HT1080 (cell line): ENCODE data around the gene CEACAM6. TPM values are rescaled to one million over a fixed set of nuclear protein-coding genes. Genes with fewer than 3 reads are reported as not detected.
"Not testable (repeated sequence)": the region's sequence is repeated elsewhere in the genome, so short reads cannot be mapped to it uniquely, and the experiment has no call there.

Experiments used
- DNase-seq: peaks from one replicate; pipeline ENCODE4 v3.0.0-alpha.2; 2015; ENCODE audit warnings: low read depth
- polyA plus RNA-seq, 2 experiments: library from polyadenylated mRNA; depleted of rRNA; stranded (reverse); fragments of >200 nt; gene quantifications; 2 replicates each; pipeline ENCODE4 v1.2.3, GENCODE V29; 2015
- total RNA-seq: library from RNA; depleted of rRNA; stranded (reverse); fragments of >200 nt; shearing (Covaris generic); gene quantifications from 2 replicates; pipeline ENCODE4 v1.2.3, GENCODE V29; 2014; rRNA removed

The CEACAM6 gene
- not detected in 2 replicates for total RNA-seq
- not detected in 2 replicates for polyA plus RNA-seq (2015; cell fraction: cytosol; rRNA removed)
- not detected in 2 replicates for polyA plus RNA-seq (2015; cell fraction: nucleus; rRNA removed)

DNA sequence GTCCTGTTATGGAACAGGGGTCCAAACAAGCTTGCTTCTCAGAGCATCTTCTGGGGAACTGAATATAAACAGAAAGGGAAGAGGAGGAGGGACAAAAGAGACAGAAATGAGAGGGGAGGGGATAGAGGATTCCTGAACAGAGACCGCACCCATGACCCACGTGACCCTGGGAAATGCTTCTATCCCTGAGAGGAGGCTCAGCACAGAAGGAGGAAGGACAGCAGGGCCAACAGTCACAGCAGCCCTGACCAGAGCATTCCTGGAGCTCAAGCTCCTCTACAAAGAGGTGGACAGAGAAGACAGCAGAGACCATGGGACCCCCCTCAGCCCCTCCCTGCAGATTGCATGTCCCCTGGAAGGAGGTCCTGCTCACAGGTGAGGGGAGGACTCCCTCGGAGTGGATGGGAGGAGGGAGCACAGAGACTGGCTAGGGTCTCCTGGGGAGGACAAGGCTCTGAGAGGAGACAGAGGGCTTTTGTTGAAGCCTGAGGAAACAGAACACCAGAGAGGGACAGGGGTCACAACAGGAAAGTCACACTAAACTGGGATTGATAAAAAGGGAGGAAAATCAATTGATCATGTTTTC lies at the start of gene CEACAM6:
CEACAM6 (plus strand) TSS at position 203 of the 586 bp plus-strand sequence; CDS start at position 312, 109 bp downstream.
- no peak for DNase-seq

DNA sequence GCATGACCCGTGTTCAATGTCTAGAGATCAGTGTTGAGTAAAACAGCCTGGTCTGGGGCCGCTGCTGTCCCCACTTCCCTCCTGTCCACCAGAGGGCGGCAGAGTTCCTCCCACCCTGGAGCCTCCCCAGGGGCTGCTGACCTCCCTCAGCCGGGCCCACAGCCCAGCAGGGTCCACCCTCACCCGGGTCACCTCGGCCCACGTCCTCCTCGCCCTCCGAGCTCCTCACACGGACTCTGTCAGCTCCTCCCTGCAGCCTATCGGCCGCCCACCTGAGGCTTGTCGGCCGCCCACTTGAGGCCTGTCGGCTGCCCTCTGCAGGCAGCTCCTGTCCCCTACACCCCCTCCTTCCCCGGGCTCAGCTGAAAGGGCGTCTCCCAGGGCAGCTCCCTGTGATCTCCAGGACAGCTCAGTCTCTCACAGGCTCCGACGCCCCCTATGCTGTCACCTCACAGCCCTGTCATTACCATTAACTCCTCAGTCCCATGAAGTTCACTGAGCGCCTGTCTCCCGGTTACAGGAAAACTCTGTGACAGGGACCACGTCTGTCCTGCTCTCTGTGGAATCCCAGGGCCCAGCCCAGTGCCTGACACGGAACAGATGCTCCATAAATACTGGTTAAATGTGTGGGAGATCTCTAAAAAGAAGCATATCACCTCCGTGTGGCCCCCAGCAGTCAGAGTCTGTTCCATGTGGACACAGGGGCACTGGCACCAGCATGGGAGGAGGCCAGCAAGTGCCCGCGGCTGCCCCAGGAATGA lies 48.4 kb upstream of the CEACAM6 start:
- DNase-seq, result peak; percentile 60

DNA sequence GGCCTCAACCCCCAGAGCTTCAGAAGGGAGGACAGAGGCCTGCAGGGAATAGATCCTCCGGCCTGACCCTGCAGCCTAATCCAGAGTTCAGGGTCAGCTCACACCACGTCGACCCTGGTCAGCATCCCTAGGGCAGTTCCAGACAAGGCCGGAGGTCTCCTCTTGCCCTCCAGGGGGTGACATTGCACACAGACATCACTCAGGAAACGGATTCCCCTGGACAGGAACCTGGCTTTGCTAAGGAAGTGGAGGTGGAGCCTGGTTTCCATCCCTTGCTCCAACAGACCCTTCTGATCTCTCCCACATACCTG lies 47.9 kb upstream of the CEACAM6 start:
- DNase-seq, result no peak

DNA sequence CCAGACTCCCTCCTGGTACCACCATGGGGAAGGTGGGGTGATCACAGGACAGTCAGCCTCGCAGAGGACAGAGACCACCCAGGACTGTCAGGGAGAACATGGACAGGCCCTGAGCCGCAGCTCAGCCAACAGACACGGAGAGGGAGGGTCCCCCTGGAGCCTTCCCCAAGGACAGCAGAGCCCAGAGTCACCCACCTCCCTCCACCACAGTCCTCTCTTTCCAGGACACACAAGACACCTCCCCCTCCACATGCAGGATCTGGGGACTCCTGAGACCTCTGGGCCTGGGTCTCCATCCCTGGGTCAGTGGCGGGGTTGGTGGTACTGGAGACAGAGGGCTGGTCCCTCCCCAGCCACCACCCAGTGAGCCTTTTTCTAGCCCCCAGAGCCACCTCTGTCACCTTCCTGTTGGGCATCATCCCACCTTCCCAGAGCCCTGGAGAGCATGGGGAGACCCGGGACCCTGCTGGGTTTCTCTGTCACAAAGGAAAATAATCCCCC lies 47.4 kb upstream of the CEACAM6 start:
- no peak for DNase-seq

DNA sequence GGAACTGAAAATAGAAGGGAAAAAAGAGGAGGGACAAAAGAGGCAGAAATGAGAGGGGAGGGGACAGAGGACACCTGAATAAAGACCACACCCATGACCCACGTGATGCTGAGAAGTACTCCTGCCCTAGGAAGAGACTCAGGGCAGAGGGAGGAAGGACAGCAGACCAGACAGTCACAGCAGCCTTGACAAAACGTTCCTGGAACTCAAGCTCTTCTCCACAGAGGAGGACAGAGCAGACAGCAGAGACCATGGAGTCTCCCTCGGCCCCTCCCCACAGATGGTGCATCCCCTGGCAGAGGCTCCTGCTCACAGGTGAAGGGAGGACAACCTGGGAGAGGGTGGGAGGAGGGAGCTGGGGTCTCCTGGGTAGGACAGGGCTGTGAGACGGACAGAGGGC lies 46.8 kb upstream of the CEACAM6 start, which contains the start of gene CEACAM5:
CEACAM5 (plus strand) TSS at position 146 of the 400 bp plus-strand sequence; CDS start at position 252, 106 bp downstream.
- DNase-seq, result no peak

DNA sequence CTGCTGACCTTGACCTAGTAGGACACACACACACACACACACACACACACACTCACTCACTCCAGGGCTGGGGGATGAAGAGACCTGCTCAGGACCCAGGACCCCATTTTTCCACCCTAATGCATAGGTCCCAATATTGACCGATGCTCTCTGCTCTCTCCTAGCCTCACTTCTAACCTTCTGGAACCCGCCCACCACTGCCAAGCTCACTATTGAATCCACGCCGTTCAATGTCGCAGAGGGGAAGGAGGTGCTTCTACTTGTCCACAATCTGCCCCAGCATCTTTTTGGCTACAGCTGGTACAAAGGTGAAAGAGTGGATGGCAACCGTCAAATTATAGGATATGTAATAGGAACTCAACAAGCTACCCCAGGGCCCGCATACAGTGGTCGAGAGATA lies 45.8 kb upstream of the CEACAM6 start:
- DNase-seq, result not testable (repeated sequence)

DNA sequence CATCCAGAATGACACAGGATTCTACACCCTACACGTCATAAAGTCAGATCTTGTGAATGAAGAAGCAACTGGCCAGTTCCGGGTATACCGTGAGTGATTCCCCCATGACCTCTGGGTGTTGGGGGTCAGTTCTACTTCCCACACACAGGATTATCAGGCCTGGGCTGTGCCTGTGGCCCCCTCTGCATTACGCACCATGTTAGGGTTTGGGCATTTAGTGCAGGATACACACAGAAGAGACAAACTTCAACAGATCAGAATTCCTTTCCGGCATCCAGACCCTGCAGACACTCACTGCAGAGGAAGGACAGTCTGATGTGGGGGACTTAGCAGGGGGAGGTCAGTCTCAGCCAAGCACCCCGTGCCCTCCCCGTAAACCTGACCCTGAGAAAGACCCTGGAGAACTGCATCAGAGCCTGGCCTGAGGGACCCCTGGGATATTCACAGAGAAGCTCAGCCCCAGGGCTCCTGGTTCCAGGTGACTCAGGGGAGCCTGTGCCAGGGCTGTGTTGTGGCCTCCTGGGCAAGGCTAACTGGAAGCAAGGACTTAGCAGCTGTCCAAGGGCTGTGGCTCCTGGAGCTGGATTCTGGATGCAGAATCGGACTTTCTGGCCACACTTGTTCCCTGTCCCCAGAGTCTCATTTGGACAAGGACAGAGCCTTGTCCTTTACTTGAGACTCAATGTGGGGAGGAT lies 45.2 kb upstream of the CEACAM6 start:
- no peak for DNase-seq

DNA sequence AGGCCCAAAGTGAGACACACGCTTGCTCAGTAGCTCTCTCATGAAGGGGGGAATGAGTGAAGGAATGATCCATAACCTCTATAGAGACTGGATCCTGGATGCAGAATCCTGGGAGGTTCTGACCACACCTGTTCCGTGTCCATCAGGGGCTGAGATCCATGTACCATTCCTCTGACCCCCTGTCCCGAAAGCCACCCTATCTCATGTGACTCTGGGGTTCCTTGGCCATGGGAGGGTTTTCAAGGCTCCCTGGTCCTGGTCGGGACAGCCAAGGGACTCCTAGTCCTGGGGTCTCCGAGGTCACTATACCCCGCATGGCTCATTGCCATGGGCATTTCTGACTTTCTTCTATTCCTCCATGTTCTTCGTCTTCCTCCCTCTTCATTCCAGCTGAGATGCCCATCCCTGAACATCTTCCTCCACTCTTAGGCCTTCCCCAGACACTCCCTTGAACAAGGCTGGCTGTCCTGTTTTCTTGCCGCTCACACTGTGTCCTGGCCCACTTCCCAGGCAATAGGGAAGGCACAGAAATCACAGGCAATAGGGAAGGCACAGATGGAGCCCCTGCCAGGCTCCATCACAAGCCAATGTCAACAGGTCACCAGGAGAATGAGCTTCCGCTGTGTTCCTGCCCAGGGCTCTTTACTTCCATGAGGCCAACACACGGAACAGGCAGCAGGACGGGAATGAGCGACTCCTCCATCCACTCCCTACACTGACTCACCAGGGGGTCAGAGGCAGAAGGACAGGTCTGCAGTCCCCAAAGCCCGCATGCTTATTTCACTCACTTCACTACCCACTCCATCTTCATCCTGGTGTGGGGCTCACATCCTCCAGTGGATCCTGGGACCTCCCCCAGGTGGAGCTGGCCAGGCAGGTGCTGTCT lies 43.7 kb upstream of the CEACAM6 start:
- DNase-seq, result no peak

DNA sequence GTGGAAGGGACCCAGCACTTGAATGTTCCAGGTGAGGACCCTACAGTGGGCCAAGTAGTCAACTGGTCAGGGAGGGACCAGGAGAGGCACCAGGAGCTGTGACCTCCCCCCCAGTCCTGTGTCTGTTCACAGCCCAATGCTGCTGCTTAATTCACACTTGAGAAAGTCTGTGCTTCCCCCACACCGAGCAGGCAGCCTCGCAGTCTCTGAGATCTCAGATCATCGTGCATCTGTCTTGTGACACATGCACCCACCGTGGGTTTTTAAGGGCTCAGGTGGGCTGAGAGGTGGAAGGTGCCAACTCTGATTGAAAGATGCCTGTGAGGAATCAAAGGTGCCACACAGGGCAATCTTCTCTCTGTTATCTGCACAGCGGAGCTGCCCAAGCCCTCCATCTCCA lies 40.7 kb upstream of the CEACAM6 start:
- DNase-seq, result no peak

DNA sequence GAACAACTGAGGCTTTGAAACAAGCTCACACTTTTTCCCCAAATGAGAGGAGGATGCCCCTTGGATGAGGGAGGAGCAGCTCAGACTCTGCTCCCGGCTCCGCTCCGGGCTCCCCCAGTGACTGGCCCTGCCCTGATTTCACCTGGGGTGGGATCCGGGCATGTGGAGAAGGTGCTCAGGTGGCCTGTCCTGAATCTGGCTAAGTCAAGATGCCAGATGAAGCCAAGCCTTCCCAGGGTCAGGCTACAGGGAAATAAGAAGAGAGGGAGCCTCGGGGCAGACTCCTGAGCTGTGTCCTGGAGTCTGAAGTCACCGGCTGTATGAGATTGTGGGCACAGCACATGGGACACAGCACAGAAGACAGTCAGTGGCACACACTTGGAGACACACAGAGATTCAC lies 36.6 kb upstream of the CEACAM6 start:
- DNase-seq, result no peak

DNA sequence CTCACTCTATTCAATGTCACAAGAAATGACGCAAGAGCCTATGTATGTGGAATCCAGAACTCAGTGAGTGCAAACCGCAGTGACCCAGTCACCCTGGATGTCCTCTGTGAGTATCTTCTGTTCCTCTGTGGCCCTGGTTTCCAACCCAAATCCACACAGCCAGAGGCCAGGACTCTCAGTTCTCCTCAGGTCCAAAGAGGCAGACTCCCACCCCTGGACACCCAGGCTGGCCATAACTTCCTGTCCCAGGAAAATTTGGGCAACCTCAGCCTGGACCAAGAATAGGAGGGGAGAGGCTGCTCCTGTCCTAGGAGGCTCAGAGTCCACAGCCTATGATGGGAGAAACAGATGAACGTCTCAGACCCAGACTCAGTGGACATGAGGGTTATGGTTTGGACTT lies 35.2 kb upstream of the CEACAM6 start:
- no peak for DNase-seq

DNA sequence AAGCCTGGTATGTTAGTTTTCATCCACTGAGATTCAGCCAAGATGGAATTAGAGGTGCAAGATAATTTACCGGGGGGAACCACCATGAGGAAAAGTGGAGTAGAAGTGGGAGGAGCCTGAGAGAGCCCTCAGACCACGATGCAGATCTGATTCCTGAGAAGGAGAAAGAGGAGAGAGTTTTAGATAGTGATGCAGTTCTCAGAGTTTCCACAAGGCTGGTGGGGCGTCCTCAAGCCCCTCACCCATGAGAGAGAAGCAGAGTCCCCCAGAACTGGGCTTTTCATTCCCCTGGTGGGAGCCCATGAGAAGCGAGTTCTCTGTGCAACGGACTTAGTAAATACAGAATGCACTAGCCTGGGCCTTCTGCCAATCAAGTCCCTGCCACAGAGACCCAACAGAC lies 28.8 kb upstream of the CEACAM6 start:
- no peak for DNase-seq

DNA sequence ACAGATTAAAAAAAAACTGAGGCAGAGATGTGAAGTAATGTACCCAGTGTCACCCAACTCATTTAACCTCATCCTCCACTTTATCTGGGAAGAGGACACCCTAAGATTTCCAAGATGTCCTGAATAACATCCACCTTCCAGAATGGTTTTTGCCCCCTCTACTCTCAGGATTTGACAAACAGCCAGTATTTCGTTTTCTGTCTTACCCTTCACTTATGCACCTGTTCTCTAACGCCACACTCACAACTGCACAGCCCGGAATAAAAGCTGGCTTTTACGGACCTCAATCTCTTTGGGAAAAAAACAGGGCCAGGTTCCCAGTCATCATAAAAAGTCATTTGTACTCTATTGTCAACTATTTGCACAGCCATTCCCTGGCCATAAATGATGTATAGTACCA lies 21.2 kb upstream of the CEACAM6 start:
- DNase-seq, result no peak

DNA sequence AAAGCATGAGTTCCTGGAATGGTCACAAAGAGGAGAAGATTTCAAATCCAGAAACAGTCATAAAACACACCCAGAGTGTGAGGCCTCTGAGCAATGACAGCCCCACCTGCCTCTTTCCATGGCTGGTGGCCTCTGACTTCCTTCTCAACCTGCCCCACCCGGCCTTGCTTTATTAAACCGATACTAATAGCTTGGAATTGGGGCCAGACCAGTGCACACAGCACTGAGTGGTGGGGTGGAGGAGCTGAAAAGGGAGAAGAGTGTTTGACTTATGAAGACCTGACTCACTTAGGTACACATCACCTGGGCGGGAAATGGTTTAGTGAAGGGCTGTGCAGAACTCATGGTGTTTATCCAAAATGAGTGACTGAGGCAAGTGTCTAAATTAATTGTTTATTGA lies 20.7 kb upstream of the CEACAM6 start:
- DNase-seq, result no peak

DNA sequence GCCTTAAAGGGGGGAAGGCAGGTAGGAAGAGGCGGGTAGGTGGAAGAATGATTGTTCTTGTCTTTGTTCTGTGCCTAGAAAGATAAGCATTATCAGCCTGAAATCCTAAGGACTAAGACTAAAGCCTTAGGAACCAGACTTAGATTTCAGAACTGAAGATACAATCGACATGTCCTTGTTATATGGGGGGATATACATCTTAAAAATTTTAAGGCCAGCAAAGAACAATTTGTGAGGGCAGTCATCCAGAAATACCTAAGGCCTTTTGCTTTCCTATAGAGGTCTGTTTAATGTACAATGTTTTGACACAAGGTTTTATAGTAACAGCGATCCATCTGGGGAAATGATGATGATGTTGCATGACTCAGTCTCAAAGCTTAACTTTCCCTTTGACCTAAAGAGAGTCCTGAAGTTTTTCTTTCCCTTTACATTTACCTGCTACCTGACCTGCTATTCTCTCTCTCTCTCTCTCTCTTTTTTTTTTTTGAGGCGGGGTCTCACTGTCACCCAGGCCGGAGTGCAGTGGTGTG lies 20.2 kb upstream of the CEACAM6 start:
- no peak for DNase-seq

DNA sequence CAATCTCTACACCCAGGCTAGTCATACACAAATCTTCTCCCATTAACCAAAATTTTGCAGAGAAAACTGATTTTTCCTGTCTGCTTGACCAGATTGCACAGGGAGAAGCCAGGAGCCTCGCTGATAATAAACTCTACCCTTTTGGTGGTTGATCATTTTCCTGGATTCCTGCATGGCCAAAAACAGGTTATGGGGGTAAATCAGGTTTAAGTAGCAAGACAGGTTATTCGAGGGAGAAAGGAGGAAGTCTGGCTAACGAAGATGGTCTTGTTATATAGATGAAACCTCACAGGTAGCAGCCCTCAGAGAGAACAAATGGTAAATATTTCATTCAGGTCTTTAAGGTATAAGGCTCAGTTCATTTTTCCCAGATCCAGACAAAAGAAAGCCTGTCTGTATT lies 16.0 kb upstream of the CEACAM6 start:
- DNase-seq, result no peak

DNA sequence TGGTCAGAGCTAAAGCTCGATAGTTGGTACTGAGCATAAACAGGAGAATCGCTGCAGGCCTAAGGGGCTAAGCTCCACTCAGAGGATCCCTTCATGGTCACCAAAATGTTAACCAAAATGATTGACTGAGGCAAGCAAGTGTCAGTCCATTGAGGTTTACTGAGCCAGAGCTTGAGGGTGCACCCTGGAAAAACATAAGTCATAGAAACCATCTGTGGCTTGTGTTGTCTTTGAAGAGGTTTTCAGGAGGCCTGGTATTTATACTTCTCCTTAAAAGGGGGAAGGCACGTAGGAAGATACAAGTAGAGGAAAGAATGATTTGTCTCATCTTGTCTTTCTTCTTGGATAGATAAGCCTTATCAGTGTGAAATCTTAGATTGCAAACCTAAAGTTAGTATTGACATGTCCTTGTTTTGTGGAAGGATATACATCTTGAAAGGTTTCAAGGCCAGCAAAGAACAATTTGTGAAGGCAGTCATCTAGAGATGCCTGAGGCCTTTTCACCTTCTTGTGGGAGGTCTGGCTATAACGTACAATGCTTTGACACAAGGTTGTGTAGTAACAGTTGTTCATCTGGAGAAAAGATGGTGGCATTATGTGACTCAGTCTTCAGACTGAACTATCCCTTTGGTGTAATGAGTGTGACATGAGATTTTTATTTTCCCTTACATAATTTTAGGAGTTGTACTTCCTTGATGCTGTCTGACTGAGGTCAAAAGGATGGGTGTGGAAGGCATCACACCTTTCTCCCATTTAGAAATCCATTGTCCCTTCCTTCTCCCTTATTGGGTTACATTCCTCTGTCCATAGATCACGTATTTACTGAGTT lies 14.7 kb upstream of the CEACAM6 start:
- DNase-seq, result no peak

DNA sequence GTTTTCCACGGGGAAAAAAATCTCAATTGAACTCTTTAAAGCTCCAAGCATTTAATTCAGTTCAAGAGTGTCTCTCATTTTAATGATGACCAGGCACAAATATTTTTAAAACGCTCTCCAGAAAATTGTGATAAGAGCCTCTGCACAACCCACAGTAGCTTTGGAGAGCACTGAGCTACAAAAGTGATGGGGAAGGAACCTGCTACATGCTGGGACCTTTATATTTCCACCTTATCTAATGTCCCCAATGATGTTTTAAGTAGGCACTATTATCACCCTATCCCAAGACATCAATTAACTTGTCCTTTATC lies 14.1 kb upstream of the CEACAM6 start:
- no peak for DNase-seq

DNA sequence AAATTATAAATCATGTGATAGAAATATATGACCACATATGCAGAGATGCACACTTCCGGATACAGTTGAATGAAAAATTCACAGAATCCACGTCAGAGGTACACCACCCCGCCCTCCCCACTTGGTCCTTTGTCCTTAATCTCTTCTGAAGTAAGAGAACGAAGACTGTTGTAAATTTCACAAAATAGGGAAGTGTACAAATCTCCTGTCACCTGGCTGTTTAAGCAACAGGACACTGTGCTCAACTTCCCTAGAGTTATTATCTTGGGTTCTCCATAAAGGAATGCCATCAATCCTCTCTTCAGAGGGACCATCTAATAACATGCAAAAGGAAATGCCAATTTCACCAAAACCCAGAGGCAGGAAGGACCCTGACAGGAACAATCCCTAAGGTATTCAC lies 10.5 kb upstream of the CEACAM6 start:
- DNase-seq, result no peak

DNA sequence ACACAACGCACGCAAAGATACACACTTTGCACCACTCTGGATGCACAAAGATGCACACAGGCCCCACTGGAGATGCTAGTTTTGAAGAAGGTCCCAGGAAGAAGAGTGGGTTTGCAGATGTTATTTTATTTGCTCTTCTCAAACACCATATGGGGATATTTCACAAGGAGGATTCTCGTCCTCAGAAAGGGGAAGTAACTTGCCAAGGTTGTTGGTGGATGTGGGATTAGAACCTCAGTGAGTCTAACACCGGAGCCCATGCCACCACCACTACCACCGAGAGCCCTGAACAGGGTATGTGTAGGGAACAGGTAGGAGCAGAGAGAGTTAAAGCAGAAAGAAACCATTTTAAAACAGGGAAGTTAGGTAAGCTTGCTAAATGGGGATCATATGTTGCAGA lies 9.6 kb upstream of the CEACAM6 start:
- DNase-seq, result no peak
